ENCODE data around the gene FLCN.

The FLCN gene

DNA sequence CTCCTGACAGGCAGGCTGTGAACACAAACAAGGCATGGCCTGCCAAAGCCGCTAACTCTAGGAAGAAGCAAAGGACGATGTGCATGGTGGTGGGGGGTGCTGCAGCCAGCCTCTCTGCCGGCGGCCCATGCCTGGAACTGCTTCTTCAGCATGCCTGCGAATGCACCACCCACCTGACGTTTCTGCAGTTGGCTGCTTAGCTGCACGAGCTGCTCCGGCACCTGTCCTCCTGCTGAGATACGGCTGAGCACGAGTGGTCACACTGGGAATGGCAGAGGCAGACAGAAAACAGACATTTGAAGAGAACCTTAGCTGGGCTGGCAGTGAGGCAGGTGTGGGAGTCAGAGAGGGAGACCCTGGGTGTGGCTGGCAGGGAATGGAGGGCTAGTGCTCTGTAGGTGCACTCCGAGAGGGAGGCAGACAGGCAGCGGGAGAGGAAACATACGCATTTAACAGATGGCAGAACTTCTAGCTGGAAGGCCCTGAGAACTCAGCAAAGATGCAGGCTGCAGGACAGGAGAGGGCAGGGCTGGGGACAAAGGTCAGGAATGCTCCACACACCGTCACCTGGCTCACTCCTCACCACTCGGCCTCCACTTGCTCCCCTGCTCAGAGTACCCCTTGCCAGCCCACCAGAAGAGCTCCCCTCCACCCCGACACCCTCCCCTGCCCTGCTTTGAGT is 5.2 kb downstream of the FLCN start:
- no peaks in the 10 kb centered on the region for H3K27me3 ChIP-seq
- no peaks in the 10 kb centered on the region for H3K9me3 ChIP-seq
- no peak overlapping the region for H3K4me3 ChIP-seq (ENCODE audit: low read depth, low read length)
- TF ChIP-seq, protein P1, sequence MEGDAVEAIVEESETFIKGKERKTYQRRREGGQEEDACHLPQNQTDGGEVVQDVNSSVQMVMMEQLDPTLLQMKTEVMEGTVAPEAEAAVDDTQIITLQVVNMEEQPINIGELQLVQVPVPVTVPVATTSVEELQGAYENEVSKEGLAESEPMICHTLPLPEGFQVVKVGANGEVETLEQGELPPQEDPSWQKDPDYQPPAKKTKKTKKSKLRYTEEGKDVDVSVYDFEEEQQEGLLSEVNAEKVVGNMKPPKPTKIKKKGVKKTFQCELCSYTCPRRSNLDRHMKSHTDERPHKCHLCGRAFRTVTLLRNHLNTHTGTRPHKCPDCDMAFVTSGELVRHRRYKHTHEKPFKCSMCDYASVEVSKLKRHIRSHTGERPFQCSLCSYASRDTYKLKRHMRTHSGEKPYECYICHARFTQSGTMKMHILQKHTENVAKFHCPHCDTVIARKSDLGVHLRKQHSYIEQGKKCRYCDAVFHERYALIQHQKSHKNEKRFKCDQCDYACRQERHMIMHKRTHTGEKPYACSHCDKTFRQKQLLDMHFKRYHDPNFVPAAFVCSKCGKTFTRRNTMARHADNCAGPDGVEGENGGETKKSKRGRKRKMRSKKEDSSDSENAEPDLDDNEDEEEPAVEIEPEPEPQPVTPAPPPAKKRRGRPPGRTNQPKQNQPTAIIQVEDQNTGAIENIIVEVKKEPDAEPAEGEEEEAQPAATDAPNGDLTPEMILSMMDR (IDR thresholded peaks at IDR 0.05; ENCODE audit: low read depth, low read length): no peak
- no peak for DNase-seq
- peaks cover 10% of the 10 kb centered on the region for H3K4me1 ChIP-seq
- H3K36me3 ChIP-seq: no peaks in the 10 kb centered on the region; the same call in 1 of the 2 replicates

DNA sequence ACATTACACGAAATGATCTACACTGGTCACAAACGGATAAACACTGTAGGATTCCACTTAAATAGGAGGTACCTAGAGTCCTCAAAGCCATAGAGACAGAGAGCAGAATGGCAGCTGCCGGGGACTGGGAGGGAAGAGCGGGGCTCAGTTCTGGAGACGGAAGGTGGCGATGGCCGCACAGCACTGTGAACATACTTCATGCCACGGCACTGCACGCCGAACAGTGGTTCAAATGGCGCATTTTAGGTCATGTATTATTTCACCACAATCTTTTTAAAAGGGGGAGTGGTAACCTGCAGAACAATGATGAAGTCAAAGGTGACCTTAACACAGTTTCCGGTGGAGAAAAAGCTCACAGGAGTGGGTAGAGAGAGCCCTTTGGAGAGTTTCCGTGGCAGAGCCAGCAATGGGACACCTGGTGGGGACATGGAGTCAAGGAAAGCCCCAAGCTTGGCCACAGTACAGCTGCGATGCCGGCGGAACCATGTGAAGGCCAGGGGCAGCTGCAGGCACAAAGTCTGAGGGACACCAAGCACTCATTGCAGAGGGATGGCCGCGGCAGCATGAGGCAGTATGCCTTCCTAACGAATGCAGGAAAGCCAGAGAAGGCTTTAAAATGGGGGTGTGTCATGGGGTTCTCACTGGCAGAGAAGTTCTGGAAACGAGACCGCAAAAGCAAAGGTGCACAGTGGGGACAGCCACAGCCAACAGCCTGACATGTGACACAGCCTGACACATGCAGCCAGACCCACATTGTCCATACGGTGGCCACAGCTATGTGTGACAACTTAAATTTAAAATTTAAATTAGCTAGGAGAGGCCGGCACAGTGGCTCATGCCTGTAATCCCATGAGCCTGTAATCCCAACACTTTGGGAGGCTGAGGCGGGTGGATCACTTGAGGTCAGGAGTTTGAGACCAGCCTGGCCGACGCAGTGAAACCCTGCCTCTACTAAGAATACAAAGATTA is 7.3 kb downstream of the FLCN start:
- no peaks in the 10 kb centered on the region for H3K27me3 ChIP-seq
- no peak for DNase-seq
- TF ChIP-seq, protein P1 (IDR thresholded peaks at IDR 0.05; ENCODE audit: low read depth, low read length): no peak
- peaks cover 10% of the 10 kb centered on the region for H3K4me1 ChIP-seq
- H3K4me3 ChIP-seq (ENCODE audit: low read depth, low read length): no peak overlapping the region
- no peaks in the 10 kb centered on the region; the same call in 1 of the 2 replicates for H3K36me3 ChIP-seq
- no peaks in the 10 kb centered on the region for H3K9me3 ChIP-seq

DNA sequence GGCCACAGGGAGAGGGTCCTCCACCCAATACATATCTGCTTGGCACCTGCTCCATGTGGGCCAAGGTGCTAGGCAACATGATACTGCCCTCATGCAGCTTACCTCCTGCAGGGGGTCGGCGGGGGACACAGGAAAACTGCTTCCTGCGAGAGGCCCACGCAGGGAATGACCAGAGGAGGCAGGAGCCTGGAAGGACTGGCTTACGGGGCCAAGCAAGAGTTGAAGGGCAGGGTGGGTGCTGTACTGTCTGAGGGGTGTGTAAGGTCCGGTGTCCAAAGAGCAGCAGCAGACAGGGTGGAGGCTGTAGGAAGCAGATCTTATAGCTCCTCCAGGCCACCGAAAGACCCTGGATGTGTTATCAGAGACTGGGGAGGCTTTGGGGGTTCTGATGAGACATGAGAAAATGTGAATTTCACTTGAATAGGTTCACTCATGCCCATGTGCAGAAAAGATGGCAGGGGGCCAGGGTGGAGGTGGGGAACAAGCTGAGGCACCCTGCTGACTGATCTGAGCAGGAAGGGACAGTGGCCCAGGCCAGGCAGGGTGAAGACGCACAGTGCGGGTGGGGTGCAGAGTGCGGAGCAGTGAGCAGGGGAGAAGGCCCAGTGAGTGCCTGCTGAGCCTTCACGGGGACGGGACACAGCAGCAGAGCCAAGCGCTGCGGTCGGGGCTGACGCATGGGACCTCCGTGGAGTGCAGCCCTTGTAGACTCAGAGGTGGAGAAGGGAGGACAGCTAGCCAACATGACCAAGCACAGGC is 8.3 kb downstream of the FLCN start:
- Histone ChIP-seq H3K27me3 (no peaks in the 10 kb centered on the region), H3K4me3 (ENCODE audit: low read depth, low read length) (no peak overlapping the region), H3K9me3 (no peaks in the 10 kb centered on the region), H3K36me3 (peaks cover 3% of the 10 kb centered on the region), H3K4me1 (peaks cover 10% of the 10 kb centered on the region)
- TF ChIP-seq, protein P1 (IDR thresholded peaks at IDR 0.05; ENCODE audit: low read depth, low read length): no peak
- DNase-seq: peak; percentile 27

DNA sequence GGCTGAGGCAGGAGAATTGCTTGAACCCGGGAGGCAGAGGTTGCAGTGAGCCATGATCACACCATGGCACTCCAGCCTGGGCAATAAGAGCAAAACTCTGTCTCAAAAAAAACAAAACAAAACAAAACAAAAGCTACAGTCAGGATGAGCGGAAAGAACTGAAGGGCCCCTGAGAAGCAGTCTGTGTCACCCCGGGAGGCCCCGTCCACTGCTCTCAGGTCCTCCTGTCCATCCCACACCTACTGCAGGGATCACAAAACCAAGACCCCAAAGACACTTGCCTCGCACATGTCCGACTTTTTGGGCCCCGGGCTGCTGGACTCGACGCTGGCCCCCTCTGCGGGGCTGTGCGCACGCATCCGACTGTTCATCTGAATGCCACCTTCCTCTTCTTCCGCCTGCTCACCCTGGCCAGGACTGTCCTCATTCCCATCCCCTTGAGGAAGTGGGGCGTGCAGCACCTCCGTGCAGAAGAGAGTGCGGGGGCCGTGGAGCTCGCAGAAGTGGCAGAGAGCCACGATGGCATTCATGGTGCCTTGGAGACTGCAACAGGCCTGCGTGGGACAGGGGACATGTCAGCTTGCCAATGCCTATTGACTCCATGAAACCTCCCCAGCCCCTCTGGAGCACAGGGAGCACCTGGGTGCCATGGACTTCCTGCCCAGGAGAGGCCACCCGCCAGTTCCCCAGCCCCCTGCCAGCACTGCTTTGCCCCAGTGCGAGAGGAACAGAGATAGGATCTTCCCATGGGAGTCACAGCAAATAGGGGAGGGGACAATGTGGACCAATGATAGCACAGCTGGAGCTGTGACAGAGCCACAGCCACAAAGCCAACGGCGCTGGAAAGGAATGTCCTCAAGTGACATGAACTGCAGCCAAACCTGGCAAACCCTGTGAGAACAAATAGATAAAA is 9.1 kb downstream of the FLCN start:
- TF ChIP-seq, protein P1 (IDR thresholded peaks at IDR 0.05; ENCODE audit: low read depth, low read length): no peak
- Histone ChIP-seq H3K4me1 (peaks cover 10% of the 10 kb centered on the region), H3K9me3 (no peaks in the 10 kb centered on the region), H3K4me3 (ENCODE audit: low read depth, low read length) (no peak overlapping the region), H3K27me3 (no peaks in the 10 kb centered on the region), H3K36me3 (peaks cover 5% of the 10 kb centered on the region)
- DNase-seq: peak; percentile 62

DNA sequence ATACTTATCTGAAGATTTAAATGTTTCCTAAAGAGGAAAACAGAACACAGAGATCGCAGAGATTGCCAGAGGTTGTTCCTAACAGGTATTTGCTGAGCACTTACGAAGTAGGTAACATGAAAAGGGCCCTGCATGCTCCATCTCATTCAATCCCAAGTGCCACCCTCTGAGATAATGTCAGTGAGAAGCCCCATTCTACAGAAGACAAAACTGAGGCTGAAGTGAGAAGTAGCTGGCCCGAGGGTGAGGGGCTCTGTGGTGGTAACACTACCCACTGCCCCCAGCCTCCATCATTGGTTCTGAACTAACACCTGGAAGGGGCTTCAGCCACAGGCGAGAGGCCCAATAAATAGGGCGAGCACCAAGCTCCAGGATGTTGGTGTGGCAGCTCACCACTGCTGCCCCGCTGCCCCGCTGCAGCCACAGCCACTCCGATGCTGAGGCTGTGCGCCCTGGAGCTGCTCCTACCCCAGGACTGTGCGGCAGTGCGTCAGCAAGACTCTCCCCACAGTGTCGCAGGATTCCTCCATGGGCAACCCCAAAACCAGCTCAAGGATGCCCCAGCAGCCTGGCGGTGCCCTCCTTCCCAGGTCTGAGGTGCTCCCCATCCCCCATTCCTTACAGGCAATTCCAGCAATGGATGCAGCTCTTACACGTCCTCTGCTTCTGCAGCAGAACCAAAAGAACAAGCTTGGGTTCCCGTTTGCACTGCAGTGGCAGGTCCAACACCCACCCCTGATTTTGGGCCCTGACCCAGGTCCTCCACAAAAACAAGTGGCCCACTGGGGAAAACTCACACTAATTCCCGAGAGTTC is 10.3 kb downstream of the FLCN start:
- Histone ChIP-seq H3K36me3 (peaks cover 5% of the 10 kb centered on the region), H3K4me1 (peaks cover 10% of the 10 kb centered on the region), H3K27me3 (no peaks in the 10 kb centered on the region), H3K4me3 (ENCODE audit: low read depth, low read length) (no peak overlapping the region), H3K9me3 (no peaks in the 10 kb centered on the region)
- no peak for DNase-seq
- TF ChIP-seq, protein P1 (IDR thresholded peaks at IDR 0.05; ENCODE audit: low read depth, low read length): no peak
